Activated CD4-positive, alpha-beta T cell treated with anti-CD3 and anti-CD28 coated beads, Interleukin-2, amount 50 U/mL, for 16 hours (primary cell): ENCODE data around the gene RGS3.

ENCODE experiments used
- DNase-seq: peaks from one replicate; pipeline ENCODE4 v3.0.0-alpha.2; 2020

The RGS3 gene

DNA sequence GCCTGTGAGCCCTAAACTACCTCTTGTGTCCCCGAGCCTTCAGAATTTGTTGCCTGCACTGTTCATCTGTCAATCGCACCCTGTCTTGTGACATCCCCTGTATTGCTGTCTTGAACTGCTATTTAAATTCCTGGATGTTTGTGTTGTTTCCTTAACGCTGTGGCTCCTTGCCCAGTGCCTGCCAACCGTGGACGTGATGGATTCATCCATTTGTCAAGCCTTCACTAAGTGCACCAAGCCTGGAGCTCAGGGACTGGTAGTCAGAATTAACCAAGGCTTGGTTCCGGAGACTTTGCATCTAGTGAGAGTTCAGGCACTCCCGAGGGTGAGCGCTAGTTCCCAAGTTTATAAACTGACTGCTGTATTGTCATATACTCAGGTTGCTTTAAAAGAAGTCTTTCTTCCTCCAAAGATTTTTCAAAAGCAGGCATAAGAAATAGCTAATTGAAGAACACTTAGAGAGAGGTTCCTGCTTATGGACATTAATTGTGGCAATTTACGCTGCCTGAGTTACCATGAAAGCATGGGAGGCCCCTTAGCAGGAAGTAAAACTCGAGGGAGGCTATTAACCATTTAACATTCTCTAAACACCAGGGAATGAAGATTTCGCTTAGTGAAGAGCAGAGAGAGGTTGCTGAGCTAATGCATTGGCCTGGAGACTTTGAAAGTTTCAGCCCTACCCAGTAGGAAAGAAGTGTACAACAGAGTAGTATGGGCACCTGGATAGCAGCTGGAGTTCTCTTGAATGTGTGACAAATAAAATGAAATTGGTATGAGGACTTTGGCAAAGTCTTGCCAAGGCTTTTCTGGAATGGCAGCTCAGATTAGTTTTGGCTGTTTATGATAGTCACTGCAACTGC, 29.0 kb downstream of the RGS3 start:
- no peak for DNase-seq

DNA sequence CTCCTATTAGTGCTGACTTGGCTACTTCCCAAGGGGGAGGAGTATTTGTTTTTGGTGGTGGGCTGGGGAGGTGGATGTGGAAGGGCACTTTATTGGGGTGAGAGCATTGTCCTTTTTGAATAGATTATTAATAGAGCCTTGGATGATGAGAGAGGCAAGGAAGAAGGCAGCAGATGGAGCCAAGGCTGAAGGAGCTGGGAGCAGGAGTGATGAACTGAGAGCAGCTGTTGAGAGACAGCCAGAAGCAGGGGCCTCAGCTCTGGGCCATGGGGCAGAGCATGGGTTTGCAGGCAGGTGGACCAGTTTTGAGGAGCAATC, 29.6 kb downstream of the RGS3 start:
- no peak for DNase-seq

DNA sequence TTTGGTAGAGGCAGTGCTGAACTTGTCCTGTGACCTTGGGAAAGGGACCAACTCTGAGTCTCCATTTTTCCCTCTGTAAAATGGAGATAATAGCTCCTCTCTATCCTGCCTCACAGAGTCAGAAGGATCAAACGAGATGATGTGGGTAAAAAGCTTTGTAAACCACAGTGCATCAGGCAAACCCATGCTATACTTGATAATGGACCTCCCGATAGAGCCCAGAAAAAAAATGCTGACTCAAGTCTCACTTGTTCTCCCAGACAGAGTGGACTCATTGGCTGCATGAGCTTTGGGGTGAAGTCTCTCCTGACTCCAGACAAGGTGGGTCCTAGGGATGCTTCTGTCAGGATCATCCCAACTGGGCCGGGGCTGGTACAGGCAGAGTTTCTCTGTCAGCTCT, 32.0 kb downstream of the RGS3 start:
- no peak for DNase-seq

DNA sequence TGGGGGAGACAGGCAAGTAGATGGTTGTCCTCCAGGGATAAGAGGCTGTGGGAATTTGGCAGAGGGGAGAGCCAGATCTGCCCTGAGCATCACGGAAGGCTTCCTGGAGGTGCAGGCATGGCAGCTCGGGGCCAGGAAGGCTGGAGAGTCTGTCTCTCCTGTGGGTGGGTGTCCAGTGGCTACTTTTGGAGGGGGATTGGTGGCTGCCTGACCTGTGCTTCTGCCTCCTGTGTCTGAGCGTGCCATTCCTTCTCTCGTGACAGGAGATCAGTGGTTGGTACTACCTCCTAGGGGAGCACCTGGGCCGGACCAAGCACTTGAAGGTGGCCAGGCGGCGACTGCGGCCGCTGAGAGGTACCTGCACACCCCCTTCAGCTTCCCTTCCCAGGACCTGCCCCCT, 33.5 kb downstream of the RGS3 start:
- DNase-seq, result no peak

DNA sequence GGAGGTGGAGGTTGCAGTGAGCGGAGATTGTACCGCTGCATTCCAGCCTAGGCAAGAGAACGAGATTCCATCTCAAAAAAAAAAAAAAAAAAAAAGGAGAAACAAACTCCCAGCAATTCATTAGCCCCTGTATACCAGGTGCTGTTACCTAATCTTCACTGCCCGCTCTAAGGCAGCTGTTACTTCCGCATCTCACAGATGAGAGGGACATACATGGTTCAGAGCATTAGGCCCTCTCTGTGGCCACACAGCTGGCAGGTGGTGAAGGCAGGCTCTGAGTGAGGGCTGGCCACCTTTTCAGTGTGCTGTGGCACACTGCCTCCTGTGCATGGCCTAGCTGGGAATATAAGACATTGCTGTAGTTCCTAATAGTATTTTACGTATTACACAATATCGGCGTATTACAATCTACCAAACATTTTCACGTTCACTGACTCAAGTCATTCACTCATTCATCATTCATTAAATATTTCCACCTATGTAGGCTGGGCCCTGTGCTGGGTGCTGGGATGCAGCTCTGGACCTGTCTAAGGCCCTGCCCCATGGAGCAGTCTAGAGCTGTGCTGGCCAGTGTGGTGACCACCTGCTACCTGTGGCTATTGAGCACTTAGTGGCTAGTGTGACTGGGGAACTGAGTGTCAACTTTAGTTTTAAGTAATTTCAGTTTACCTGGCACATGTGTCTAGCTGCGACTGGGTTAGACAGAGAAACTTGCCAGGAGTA, 35.8 kb downstream of the RGS3 start:
- no peak for DNase-seq

DNA sequence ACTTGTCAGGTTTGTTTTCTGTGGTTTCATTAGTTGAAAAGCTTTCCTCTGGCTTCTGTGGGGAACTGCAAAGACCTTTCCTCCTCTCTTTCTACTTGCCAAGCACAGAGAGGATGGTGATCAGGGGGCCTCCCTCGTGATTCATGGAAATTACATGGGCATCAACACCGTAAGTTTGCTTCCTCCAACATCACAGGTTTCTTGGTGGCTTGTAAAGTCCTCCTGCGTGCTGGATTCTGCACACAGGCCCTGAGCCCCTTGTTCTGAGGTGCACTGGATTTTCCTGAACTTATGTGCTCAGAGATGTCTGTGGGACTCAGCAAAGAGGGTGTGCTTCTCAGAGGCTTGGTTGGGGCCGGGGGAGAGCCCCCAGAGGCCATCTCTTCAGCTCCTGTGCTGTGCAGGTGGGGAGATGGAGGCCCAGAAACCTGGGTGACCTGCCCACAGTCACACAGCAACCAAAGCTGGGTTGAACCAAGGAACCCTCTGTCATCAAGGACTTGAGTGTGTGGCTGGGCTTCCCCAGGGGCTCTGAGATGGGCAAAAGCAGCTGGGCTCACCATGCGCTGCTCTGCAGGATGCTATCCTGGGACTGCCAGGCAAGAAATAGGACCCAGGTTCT, 36.5 kb downstream of the RGS3 start:
- no peak for DNase-seq

DNA sequence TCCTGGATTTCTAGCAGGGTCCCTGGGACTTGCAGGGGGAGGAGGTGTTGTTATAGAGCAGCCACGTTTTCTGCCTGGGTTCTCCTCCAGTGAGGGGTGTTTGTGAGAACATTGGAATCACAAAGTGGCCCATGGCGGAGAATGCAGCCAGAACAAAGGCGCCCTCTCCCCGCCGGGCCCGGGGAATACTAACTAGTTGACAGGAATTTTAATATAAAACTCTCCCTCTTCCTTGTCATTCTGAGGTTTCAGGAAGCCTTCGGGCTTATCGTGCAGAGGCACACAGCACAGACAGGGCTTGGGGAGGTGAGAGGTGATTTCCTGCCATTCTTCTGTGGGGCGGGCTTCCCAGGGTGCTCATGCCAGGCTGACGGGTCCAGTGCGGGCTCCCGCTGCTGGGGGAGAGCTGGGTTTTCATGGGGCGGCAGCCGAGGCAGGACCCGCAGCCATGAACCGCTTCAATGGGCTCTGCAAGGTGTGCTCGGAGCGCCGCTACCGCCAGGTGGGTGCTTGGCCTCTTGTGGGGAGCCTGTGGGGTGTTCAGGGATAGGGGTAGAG, 37.7 kb downstream of the RGS3 start:
- no peak for DNase-seq

DNA sequence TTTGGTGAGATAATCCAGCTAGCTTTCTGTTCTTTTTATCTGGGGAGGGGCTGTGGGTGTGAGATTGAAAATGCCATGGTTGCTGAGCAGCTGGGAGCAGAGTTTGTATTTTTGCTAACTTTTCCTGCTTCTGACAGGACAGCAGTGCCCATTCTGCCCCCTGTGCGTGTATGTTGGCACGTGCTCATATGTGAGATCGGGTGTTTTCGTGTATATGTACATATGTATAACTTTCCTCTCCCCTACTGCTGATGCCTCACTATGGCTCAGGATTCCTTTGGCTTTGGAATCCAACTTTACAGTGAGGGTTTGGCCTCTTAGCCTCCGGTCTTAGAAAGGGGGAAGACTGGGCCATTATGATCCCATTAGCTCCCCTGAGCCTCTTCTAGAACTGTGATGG, 38.3 kb downstream of the RGS3 start:
- DNase-seq, result no peak

DNA sequence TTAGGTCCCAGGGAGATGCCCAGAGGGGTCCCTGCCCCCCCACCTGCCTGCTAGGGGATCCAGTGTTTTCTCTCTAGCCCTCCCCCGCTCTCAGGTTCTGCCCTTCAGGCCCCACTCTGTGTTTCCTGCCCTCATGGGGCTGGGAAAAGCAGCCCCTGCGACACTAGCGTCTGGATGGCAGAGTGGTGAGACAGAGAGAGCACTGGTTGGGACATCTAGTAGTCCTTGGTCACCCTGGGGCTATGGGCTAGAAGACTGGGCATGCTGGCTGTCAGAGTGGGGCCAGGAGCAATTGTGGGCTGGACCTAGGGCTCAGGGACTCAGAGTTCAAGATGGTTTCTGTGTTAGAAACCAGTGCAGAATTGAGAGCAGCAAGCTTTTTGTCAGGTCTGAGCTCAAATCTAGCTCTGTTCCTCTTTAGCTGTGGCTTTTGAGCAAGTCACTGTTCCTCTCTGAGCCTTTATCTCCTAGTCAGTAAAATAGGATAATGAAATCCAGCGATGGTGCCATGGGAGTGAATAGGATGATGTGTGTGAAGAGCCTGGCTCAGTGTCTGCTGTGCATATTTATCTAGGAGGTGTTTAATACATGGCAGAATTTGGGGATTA, 39.0 kb downstream of the RGS3 start:
- no peak for DNase-seq

DNA sequence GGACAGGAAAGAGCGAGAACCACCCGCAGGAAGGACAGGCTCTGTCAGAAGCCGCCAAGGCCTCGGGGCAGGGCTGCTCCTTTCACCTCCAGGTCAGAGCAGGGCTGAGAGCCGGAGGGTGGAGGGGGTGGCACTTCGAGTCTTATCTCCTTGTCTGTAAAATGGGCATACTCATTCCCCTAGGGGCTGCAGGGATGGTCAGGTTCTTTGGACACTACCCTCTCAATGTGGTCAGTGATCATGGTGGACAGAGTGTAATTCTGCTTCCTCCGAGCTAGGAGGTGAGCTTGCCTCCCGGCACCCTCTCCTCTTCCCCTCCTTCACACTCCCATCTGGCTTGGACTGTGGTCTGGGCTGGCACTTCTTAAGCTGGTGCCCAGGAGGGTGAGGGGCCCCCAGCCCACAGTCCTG, 39.6 kb downstream of the RGS3 start:
- DNase-seq, result no peak

DNA sequence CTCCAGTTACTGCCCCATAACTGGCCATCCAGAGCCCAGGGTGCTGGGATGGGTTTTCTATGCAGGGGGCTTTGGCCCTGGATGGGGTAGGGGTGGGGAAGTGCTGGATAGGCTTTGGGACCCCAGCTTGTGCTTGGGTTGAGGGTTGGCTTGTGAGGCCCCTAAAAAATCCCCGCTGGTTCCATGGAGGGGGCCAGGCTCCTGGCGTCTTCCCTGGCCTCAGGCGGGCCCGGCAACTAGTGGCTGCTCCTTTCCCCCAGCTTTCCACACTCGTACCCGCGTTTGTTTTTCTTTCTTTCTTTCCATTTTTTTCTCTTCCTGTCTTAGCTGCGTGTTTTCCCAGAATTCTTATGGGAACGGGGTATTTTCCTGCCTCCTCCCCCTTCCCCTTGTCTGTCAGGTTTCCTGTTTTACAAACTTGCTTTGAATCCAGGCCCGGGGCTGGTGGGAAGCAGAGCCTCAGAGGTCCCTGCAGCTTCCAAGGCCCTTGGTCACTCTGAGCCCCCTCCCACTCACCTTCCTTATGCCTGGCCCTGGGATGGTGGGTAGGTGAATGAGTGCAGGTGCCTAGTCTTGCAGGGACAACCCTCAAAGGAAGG, 40.2 kb downstream of the RGS3 start:
- no peak for DNase-seq

DNA sequence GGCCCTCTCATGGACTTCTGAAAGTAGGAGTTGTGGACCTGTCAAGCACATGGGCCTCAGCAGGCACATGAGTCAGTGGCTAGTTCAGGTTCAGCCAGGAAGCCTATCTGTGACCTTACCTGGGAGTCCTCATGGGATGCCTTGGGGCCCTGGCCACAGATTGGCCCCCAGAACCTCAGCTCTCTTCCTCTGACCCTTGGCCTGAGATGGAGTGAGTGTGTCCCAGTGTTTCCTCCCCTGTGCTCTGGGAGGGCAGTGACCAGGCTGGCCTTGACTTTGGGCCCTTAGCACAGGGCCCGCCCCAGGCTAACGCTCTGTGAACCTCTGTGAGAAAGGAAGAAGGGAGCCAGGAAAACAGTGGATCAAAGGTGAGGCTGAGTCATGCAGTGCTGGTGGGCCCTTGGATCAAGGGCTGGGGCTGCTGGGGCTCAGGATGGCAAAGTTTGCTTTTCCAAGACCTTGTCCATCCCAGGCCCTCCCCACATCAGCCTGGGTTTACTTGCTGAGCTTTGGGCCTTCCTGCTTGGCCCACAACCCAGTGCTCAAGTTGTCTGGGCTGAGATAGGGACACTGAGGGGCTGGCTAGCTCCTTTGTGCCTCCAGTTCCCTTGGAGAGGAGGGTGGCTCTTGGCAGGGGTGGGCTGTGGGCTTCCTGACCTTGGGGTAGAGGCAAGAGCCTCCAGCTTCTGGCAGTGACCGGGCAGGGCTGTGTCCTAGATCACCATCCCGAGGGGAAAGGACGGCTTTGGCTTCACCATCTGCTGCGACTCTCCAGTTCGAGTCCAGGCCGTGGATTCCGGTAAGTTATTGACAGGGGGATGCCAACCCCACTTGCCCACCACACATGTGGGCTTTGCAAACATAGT, 41.4 kb downstream of the RGS3 start:
- DNase-seq, result no peak

DNA sequence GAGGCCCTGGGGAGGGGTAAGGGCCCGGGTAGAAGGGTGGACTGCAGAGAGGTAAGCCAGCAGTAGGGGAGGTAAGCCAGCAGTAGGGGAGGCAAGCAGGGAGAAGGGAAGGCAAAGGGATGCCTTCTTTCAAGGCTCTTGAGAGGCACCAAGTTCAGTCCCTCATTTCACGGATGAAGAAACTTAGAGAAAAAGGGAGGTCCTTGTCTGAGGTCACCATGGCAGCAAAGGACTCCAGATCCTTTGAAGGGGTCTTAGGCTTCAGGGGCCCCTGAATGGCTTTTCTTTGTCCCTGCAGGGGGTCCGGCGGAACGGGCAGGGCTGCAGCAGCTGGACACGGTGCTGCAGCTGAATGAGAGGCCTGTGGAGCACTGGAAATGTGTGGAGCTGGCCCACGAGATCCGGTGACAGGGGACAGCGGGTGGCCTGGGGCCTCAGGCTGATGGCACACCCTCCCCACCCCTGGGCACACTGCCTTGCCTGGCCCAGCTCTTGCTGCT, 42.6 kb downstream of the RGS3 start:
- no peak for DNase-seq

DNA sequence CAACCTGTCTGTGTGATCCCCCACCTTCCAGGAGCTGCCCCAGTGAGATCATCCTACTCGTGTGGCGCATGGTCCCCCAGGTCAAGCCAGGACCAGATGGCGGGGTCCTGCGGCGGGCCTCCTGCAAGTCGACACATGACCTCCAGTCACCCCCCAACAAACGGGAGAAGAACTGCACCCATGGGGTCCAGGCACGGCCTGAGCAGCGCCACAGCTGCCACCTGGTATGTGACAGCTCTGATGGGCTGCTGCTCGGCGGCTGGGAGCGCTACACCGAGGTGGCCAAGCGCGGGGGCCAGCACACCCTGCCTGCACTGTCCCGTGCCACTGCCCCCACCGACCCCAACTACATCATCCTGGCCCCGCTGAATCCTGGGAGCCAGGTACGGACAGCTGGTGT, 43.7 kb downstream of the RGS3 start:
- DNase-seq, result no peak

DNA sequence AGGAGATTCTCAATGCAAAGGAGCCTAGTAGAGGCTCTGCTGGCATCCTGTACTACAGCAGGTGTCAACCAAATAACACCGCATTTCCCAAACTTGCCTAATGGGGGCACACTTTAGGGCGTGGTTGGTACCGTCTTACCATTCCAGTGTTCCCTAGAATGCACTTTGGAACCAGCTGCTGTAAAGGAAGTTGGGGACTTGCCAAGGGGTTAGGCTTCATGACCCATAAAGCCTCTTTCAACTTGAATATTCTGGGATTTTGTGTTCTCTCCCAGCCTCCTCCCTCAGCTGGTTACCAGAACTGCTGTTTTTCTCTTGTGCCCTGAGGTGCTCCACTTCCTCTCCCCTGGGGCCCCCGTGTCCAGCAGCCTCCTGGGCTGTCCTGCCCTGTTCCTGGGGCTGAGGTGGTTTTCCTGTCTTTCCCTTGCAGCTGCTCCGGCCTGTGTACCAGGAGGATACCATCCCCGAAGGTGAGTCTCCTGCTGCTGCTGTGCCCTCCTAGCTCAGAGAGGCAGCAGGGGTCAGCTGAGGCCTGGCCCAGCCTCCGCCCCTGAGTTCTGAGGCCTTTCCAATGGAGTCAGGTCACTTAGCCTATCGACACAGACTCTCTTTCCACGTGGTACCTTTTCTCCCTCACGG, 44.7 kb downstream of the RGS3 start:
- peak; percentile 14 for DNase-seq

DNA sequence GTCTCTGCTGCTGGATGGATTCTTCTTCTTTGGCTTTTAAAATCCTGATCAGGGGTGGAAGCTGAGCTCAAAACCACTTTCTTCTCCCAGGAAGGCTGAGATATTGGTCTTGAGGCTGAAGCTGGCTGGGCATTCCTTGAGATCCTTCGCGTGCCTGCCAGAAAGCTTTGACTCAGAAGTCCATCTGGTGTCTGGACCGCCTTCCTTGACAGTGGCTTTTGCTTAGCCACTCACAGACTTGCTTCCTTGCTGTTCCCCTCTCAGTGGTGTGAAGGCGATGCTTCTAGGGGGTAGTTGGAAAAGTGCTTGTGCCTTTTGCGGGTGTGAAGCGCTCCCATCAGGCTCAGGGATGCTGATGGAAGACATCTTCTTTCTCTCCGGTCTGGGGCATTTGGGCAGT, 45.9 kb downstream of the RGS3 start:
- DNase-seq, result no peak

DNA sequence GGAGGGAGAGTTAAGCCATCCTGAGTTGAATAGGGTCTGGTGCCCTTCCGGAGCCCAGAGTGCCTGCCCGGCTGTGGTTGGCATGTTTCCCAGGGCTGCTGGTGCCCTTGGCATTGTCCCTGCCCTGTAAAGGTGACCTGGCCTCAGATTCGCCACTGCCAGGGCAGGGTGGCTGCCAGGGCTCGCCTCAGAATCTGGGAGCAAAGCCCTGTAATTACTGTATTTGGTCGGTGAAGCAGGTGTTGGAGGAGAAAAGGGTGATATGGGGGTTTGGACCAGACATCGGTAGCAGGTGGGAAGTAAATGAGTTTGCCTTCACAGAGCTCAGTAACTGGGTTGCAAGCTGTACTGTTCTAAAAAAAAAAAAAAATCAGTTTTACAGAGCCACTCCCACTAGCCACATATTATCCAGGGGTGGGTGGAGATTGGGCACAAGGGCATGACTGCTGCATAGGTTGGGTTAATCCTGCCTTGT, 47.6 kb downstream of the RGS3 start:
- no peak for DNase-seq

DNA sequence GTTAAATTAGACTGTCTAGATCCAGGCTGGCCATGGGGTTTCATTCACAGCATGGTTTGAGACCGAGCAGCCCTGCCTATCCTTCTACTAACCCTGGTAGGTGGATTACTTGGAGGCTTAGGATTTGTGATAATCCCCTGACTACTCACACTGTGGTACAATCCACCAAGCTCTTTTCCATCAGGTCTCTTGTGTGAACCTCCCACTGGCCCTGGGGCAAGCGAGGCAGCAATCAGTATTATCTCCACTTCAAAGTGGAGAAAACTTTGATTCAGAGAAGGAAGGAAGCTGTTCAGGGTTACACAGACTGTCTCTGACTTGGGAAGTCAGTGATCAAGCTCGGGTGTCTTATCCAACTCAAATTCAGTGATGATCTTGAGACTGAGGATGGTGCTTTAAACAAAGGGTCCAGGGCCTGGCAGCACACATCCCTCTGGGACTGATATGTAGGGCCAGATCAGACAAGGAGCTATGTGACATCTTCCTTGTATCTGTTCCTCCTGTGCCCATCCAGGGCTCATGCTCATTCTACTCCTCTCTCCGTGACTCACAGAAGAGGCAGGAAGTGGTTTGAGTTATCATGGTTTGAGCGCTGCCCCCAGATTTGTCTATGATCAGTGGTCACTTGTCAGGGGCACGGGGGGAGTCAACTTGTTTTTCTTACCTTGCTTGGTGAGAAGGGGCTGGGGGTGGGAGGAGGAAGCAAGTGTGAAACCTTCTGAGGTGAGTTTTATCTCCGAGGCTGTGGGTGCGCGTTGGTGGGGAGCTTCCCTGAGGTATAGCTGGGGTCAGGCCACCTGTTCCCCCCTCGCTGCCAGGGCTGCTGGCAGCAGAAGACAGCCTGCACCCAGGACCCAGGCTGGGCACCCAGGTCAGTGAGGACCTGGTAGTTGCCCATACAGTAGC, 48.6 kb downstream of the RGS3 start:
- peak; percentile 84 for DNase-seq

DNA sequence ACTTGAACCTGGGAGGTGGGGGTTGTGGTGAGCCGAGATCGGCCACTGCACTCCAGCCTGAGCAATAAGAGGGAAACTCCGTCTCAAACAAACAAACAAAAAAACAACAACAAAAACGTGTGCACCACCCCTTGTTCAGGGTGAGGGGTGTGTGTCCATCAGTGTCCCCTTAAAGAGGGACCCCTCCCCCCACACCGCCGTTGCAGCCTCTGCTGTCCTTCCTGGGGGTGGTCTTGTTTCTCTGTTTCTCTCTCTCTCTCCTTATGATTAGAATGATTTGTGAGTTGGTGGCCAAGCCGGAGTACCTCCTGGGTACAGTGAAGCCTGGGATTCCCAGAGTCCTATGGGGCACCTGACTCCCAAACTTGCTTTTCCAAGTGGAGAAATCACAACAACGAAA, 49.6 kb downstream of the RGS3 start:
- no peak for DNase-seq

DNA sequence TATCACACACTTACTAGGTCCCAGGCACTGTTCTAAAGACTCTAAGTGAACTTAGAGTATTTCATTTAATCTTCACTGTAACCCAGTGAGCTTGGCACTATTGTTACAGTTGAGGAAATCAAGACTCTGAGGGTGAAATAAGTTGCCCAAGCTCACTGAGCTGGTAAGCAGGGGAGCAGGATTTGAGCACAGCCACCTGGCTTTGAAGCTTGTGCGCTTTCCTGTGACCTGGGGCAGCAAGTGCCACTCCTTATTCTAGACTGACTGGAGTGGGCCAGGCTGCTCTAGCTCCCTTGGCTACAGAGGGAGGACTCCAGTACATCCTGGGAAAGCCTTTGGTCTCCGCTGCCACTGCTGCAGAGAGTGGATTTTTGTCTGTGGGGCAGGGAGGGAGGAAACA, 50.0 kb downstream of the RGS3 start:
- DNase-seq, result no peak
